CD4-positive, alpha-beta T cell treated with Interleukin-4 for 4 hours (primary cell): ENCODE results near the gene PAFAH1B2.
"Not testable (repeated sequence)": the region's sequence is repeated elsewhere in the genome, so short reads cannot be mapped to it uniquely, and the experiment has no call there.

Experiments
- DNase-seq: peaks from one replicate; pipeline ENCODE4 v3.0.0-alpha.2; 2020

PAFAH1B2 gene

GRCh38 chr11:117204283-117205080 is 60.4 kb downstream of the PAFAH1B2 start:
- no peak for DNase-seq

- no peak for DNase-seq
Measured at GRCh38 chr11:117205211-117205818, 61.2 kb downstream of the PAFAH1B2 start.

- not testable (repeated sequence) for DNase-seq
Measured at GRCh38 chr11:117206111-117206510, 62.0 kb downstream of the PAFAH1B2 start.

- not testable (repeated sequence) for DNase-seq
Measured at GRCh38 chr11:117206859-117207258, 62.8 kb downstream of the PAFAH1B2 start.

- not testable (repeated sequence) for DNase-seq
Measured at GRCh38 chr11:117207481-117207880, 63.4 kb downstream of the PAFAH1B2 start.

- DNase-seq = not testable (repeated sequence)
Measured at GRCh38 chr11:117208710-117209109, 64.6 kb downstream of the PAFAH1B2 start.

- not testable (repeated sequence) for DNase-seq
Measured at GRCh38 chr11:117209351-117210125, 65.5 kb downstream of the PAFAH1B2 start.

GRCh38 chr11:117210620-117211019 is 66.5 kb downstream of the PAFAH1B2 start:
- no peak for DNase-seq

- DNase-seq = no peak
Measured at GRCh38 chr11:117212697-117213355, 68.7 kb downstream of the PAFAH1B2 start.

- no peak for DNase-seq
Measured at GRCh38 chr11:117214404-117215110, 70.5 kb downstream of the PAFAH1B2 start.

GRCh38 chr11:117217141-117218084 is 73.3 kb downstream of the PAFAH1B2 start:
- no peak for DNase-seq

- DNase-seq = no peak
Measured at GRCh38 chr11:117218133-117218915, 74.2 kb downstream of the PAFAH1B2 start.

GRCh38 chr11:117219001-117219400 is 74.9 kb downstream of the PAFAH1B2 start:
- DNase-seq = no peak

GRCh38 chr11:117219455-117219854 is 75.4 kb downstream of the PAFAH1B2 start:
- no peak for DNase-seq

GRCh38 chr11:117219995-117220394 is 75.9 kb downstream of the PAFAH1B2 start:
- DNase-seq = no peak

GRCh38 chr11:117220568-117220967 is 76.5 kb downstream of the PAFAH1B2 start:
- no peak for DNase-seq

GRCh38 chr11:117220999-117221774 is 77.1 kb downstream of the PAFAH1B2 start:
- no peak for DNase-seq

GRCh38 chr11:117221775-117222517 is 77.9 kb downstream of the PAFAH1B2 start:
- DNase-seq = no peak
